Neuron (in vitro differentiated cells): ENCODE measurements around the gene NOS1.

ENCODE experiments used
- H2AFZ ChIP-seq: one replicate; pipeline ENCODE4 v1.6.1; 2013; ENCODE audit warnings: low read depth, mild to moderate bottlenecking, inconsistent platforms, low read length, moderate library complexity
- H3K27me3 ChIP-seq: one replicate; pipeline ENCODE4 v1.6.1; 2013; ENCODE audit warnings: low read length; ENCODE audit not compliant: insufficient read depth
- H3K36me3 ChIP-seq: one replicate; pipeline ENCODE4 v1.6.1; 2013; ENCODE audit warnings: low read length; ENCODE audit not compliant: insufficient read depth
- H3K4me1 ChIP-seq: one replicate; pipeline ENCODE4 v1.6.1; 2013; ENCODE audit warnings: low read length; ENCODE audit not compliant: insufficient read depth
- H3K4me3 ChIP-seq: 2 replicates; pipeline ENCODE4 v1.5.1; 2013; ENCODE audit warnings: mild to moderate bottlenecking, low read length, moderate library complexity
- H3K9me3 ChIP-seq: one replicate; pipeline ENCODE4 v1.6.1; 2013; ENCODE audit warnings: low read length

The NOS1 gene

GRCh38 chr12:117273091-117273490, 88.3 kb downstream of the NOS1 start:
- Histone ChIP-seq H3K4me1 (no peaks in the 10 kb centered on the region), H3K27me3 (no peaks in the 10 kb centered on the region), H2AFZ (no peak overlapping the region), H3K36me3 (no peaks in the 10 kb centered on the region), H3K4me3 (no peak overlapping the region), H3K9me3 (no peaks in the 10 kb centered on the region)

- Histone ChIP-seq H3K4me3 (no peak overlapping the region), H3K9me3 (no peaks in the 10 kb centered on the region), H2AFZ (no peak overlapping the region), H3K27me3 (no peaks in the 10 kb centered on the region), H3K36me3 (no peaks in the 10 kb centered on the region), H3K4me1 (no peaks in the 10 kb centered on the region)
Observed at GRCh38 chr12:117272690-117273089, 88.7 kb downstream of the NOS1 start.

- Histone ChIP-seq H2AFZ (no peak overlapping the region), H3K27me3 (no peaks in the 10 kb centered on the region), H3K9me3 (no peaks in the 10 kb centered on the region), H3K36me3 (no peaks in the 10 kb centered on the region), H3K4me1 (no peaks in the 10 kb centered on the region), H3K4me3 (no peak overlapping the region)
Observed at GRCh38 chr12:117262749-117263148, 98.7 kb downstream of the NOS1 start.

GRCh38 chr12:117261247-117261646, 100.2 kb downstream of the NOS1 start:
- H3K36me3 ChIP-seq = no peaks in the 10 kb centered on the region
- no peak overlapping the region for H2AFZ ChIP-seq
- H3K9me3 ChIP-seq = no peaks in the 10 kb centered on the region
- no peaks in the 10 kb centered on the region for H3K27me3 ChIP-seq
- no peaks in the 10 kb centered on the region for H3K4me1 ChIP-seq
- H3K4me3 ChIP-seq = no peak overlapping the region

- H3K36me3 ChIP-seq = no peaks in the 10 kb centered on the region
- no peaks in the 10 kb centered on the region for H3K4me1 ChIP-seq
- no peak overlapping the region for H2AFZ ChIP-seq
- no peaks in the 10 kb centered on the region for H3K9me3 ChIP-seq
- peaks cover 2% of the 10 kb centered on the region for H3K27me3 ChIP-seq
- H3K4me3 ChIP-seq = no peak overlapping the region
Observed at GRCh38 chr12:117255386-117255785, 106.0 kb downstream of the NOS1 start.

- H3K9me3 ChIP-seq = no peaks in the 10 kb centered on the region
- no peaks in the 10 kb centered on the region for H3K36me3 ChIP-seq
- H3K27me3 ChIP-seq = peaks cover 9% of the 10 kb centered on the region
- no peaks in the 10 kb centered on the region for H3K4me1 ChIP-seq
- no peak overlapping the region for H3K4me3 ChIP-seq
- no peak overlapping the region for H2AFZ ChIP-seq
Observed at GRCh38 chr12:117243488-117243887, 117.9 kb downstream of the NOS1 start.

GRCh38 chr12:117241697-117242096, 119.7 kb downstream of the NOS1 start:
- Histone ChIP-seq H2AFZ (no peak overlapping the region), H3K4me3 (no peak overlapping the region), H3K27me3 (peaks cover 17% of the 10 kb centered on the region), H3K4me1 (no peaks in the 10 kb centered on the region), H3K36me3 (no peaks in the 10 kb centered on the region), H3K9me3 (no peaks in the 10 kb centered on the region)

GRCh38 chr12:117240081-117240755, 121.2 kb downstream of the NOS1 start:
- Histone ChIP-seq H3K27me3 (peaks cover 18% of the 10 kb centered on the region), H3K36me3 (no peaks in the 10 kb centered on the region), H3K9me3 (no peaks in the 10 kb centered on the region), H3K4me3 (no peak overlapping the region), H2AFZ (no peak overlapping the region), H3K4me1 (no peaks in the 10 kb centered on the region)

- Histone ChIP-seq H3K36me3 (no peaks in the 10 kb centered on the region), H3K4me1 (no peaks in the 10 kb centered on the region), H3K27me3 (peaks cover 25% of the 10 kb centered on the region), H3K4me3 (no peak overlapping the region), H2AFZ (no peak overlapping the region), H3K9me3 (no peaks in the 10 kb centered on the region)
Observed at GRCh38 chr12:117236456-117237001, 124.9 kb downstream of the NOS1 start.

GRCh38 chr12:117235261-117235660, 126.2 kb downstream of the NOS1 start:
- peaks cover 25% of the 10 kb centered on the region for H3K27me3 ChIP-seq

GRCh38 chr12:117234441-117234840, 127.0 kb downstream of the NOS1 start:
- Histone ChIP-seq H3K27me3 (peaks cover 21% of the 10 kb centered on the region), H3K4me1 (no peaks in the 10 kb centered on the region), H2AFZ (no peak overlapping the region), H3K36me3 (no peaks in the 10 kb centered on the region), H3K4me3 (no peak overlapping the region), H3K9me3 (no peaks in the 10 kb centered on the region)

More at GRCh38 chr12:117235261-117235660, 126.2 kb downstream of the NOS1 start:
- Histone ChIP-seq H2AFZ (no peak overlapping the region), H3K4me1 (no peaks in the 10 kb centered on the region), H3K4me3 (no peak overlapping the region), H3K9me3 (no peaks in the 10 kb centered on the region), H3K36me3 (no peaks in the 10 kb centered on the region)

GRCh38 chr12:117231750-117232149, 129.7 kb downstream of the NOS1 start:
- Histone ChIP-seq H3K4me1 (no peaks in the 10 kb centered on the region), H3K36me3 (no peaks in the 10 kb centered on the region), H3K27me3 (peaks cover 9% of the 10 kb centered on the region), H3K4me3 (no peak overlapping the region), H2AFZ (no peak overlapping the region), H3K9me3 (no peaks in the 10 kb centered on the region)

GRCh38 chr12:117228239-117228638, 133.2 kb downstream of the NOS1 start:
- Histone ChIP-seq H3K27me3 (no peaks in the 10 kb centered on the region), H2AFZ (no peak overlapping the region), H3K9me3 (no peaks in the 10 kb centered on the region), H3K4me3 (no peak overlapping the region), H3K36me3 (no peaks in the 10 kb centered on the region), H3K4me1 (no peaks in the 10 kb centered on the region)
